Natural killer cell (primary cell): Measurements from ENCODE around the gene RTL10. TPM values are rescaled to one million over a fixed set of nuclear protein-coding genes. Genes with fewer than 3 reads are reported as not detected.

Experiments used
- ATAC-seq, 3 donors: fragments of 150-1000 bp in 2 of 3; fragments of 200-7000 bp in 1 of 3; cut with Tn5 transposase; 1 replicate in 1 of 3; 2 replicates in 2 of 3; pipeline ENCODE4 v1.10.0; 2021; ENCODE audit warnings: mild to moderate bottlenecking in 2 of 3, moderate library complexity in 2 of 3
- DNase-seq, 2 donors: peaks; one replicate each; pipeline versions ENCODE4 v3.0.0 to v3.0.0-alpha.2; 2013 to 2021; ENCODE audit warnings: mixed read lengths in 1 of 2
- H3K27ac ChIP-seq: one replicate; pipeline ENCODE4 v1.5.1; 2013; ENCODE audit warnings: mild to moderate bottlenecking, low read length
- H3K27me3 ChIP-seq: one replicate; pipeline ENCODE4 v1.6.1; 2013; ENCODE audit warnings: low read length; ENCODE audit not compliant: control insufficient read depth, insufficient read depth
- H3K36me3 ChIP-seq: one replicate; pipeline ENCODE4 v1.6.1; 2013; ENCODE audit warnings: low read length; ENCODE audit not compliant: control insufficient read depth, insufficient read depth
- H3K4me1 ChIP-seq: one replicate; pipeline ENCODE4 v1.6.1; 2013; ENCODE audit warnings: low read length; ENCODE audit not compliant: control insufficient read depth, insufficient read depth
- H3K4me3 ChIP-seq: one replicate; pipeline ENCODE4 v1.5.1; 2013; ENCODE audit warnings: low read length
- H3K9me3 ChIP-seq: one replicate; pipeline ENCODE4 v1.6.1; 2013; ENCODE audit warnings: low read length; ENCODE audit not compliant: control insufficient read depth, insufficient read depth
- H3K27ac Mint-ChIP-seq, 2 donors: one replicate each; pipeline ENCODE4 v1.8.0; 2022; ENCODE audit warnings: mild to moderate bottlenecking in 2 of 2, mixed read lengths in 2 of 2, moderate library complexity in 1 of 2
- H3K27me3 Mint-ChIP-seq, 2 donors: one replicate each; pipeline ENCODE4 v1.8.0; 2022; ENCODE audit warnings: low read depth in 2 of 2, mixed read lengths in 2 of 2
- H3K36me3 Mint-ChIP-seq: one replicate; pipeline ENCODE4 v1.8.0; 2022; ENCODE audit warnings: mixed read lengths
- H3K4me1 Mint-ChIP-seq, 2 donors: one replicate each; pipeline ENCODE4 v1.8.0; 2022; ENCODE audit warnings: mixed read lengths in 2 of 2
- H3K4me3 Mint-ChIP-seq: one replicate; pipeline ENCODE4 v1.8.0; 2022; ENCODE audit warnings: mild to moderate bottlenecking, moderate library complexity, mixed read lengths
- H3K9me3 Mint-ChIP-seq, 2 donors: one replicate each; pipeline ENCODE4 v1.8.0; 2022; ENCODE audit warnings: mixed read lengths in 2 of 2
- WGBS: methylation state at CpG from one replicate; pipeline ENCODE4 v1.1.7; 2013; ENCODE audit warnings: missing lambda C conversion rate; ENCODE audit not compliant: insufficient coverage; 5-methylcytosine and 5-hydroxymethylcytosine counted together
- intact Hi-C: fragments of 100-400 bp; cut with micrococcal nuclease; formaldehyde crosslinking; loops from one replicate; pipeline ENCODE4 v1.14.2; 2022
- total RNA-seq, 4 donors: library from RNA; stranded (reverse); fragments of 120-200 nt in 1 of 4; gene quantifications; one replicate each; pipeline versions ENCODE4 v1.2.3 to v1.2.4, GENCODE V29; 2013 to 2022
- TF ChIP-seq, protein P1 (sequence below): fragments of 200-600 bp; IDR thresholded peaks from one replicate; pipeline ENCODE4 v1.8.0; 2022; ENCODE audit warnings: antibody characterized with exemption

RTL10 gene
- total RNA-seq, 3 donors from 2014 or later (not counting 1 experiment from before 2014, with no cell fraction given): 6.4 to 12.5 (median 11.7) TPM

DNA sequence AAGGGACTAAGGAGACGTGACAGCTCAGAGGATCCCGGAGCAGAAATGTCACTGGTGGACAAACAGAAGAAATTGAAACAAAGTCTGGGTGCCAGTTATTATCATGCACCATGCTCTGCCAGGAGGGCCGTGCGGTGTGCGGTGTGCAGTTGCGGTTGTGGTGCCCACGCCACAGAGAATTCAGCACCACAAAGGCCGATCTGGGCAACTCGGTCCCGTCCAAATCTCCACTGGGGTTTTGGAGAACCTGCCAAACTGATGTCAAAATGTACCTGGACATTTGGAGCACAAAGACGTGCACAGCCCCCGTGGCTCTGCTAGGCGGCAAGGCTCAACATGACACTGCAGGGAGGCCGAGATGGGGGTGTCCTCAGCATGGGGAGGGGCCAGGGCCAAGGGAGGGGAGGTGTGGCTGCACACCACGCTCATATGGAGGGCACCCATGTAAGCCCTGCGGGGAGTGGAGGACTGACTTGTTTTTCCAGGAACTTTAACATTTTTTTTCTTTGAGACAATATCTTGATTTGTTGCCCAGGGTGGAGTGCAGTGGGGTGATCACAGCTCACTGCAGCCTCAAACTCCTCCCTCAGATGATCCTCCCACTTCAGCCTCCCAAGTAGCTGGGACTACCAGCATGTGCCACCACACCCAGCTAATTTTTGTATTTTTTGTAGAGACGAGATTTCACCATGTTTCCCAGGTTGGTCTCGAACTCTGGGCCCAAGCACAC lies 39.4 kb downstream of the RTL10 start:
- TF ChIP-seq, protein P1, sequence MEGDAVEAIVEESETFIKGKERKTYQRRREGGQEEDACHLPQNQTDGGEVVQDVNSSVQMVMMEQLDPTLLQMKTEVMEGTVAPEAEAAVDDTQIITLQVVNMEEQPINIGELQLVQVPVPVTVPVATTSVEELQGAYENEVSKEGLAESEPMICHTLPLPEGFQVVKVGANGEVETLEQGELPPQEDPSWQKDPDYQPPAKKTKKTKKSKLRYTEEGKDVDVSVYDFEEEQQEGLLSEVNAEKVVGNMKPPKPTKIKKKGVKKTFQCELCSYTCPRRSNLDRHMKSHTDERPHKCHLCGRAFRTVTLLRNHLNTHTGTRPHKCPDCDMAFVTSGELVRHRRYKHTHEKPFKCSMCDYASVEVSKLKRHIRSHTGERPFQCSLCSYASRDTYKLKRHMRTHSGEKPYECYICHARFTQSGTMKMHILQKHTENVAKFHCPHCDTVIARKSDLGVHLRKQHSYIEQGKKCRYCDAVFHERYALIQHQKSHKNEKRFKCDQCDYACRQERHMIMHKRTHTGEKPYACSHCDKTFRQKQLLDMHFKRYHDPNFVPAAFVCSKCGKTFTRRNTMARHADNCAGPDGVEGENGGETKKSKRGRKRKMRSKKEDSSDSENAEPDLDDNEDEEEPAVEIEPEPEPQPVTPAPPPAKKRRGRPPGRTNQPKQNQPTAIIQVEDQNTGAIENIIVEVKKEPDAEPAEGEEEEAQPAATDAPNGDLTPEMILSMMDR: no peak
- 93% methylated on average over 18 of the region's 18 CpGs for WGBS
- no peaks in the 10 kb centered on the region for H3K36me3 Mint-ChIP-seq
- no peaks in the 10 kb centered on the region for H3K9me3 ChIP-seq
- ATAC-seq (no peak), DNase-seq (peak in 1 of 2 donors; percentile 9)
- peaks cover 0 to 19% of the 10 kb centered on the region in 2 donors for H3K4me1 Mint-ChIP-seq
- no peaks in the 10 kb centered on the region for H3K27me3 Mint-ChIP-seq
- H3K36me3 ChIP-seq: peaks cover 1% of the 10 kb centered on the region
- H3K27me3 ChIP-seq: no peaks in the 10 kb centered on the region
- no peaks in the 10 kb centered on the region for H3K9me3 Mint-ChIP-seq
- no peak overlapping the region for H3K27ac ChIP-seq
- peaks cover 7% of the 10 kb centered on the region for H3K4me1 ChIP-seq
- H3K27ac Mint-ChIP-seq: no peak overlapping the region
- no peak overlapping the region for H3K4me3 ChIP-seq
- intact Hi-C loops: no loop called here
- H3K4me3 Mint-ChIP-seq: no peak overlapping the region

DNA sequence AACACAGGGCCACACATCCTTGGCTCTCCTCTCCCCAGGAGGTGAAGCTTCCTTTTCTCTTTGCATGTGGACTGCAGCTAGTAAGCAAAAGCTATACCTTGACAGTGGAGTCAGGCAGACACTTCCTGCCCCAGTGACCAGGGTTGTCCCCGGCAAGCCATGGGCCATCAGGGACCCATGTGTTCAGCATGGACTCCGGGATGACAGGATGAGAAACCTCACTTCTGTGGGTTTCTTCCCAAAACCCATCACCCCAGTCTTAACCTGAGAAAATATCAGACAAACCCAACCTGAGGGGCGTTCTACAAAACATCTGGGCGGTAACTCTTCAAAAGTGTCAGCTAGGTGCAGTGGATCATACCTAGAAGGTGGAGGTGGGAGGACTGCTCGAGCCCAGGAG lies 40.2 kb downstream of the RTL10 start:
- no peak overlapping the region for H3K27ac ChIP-seq
- TF ChIP-seq, protein P1: no peak
- H3K4me3 ChIP-seq: no peak overlapping the region
- peaks cover 11% of the 10 kb centered on the region for H3K4me1 ChIP-seq
- Mint-ChIP-seq H3K9me3 (no peaks in the 10 kb centered on the region), H3K4me1 (peaks cover 0 to 19% of the 10 kb centered on the region in 2 donors), H3K27me3 (no peaks in the 10 kb centered on the region), H3K27ac (no peak overlapping the region), H3K4me3 (no peak overlapping the region), H3K36me3 (no peaks in the 10 kb centered on the region)
- DNase-seq: no peak
- H3K9me3 ChIP-seq: no peaks in the 10 kb centered on the region
- ATAC-seq: no peak
- 83% methylated on average over 5 of the region's 5 CpGs for WGBS
- intact Hi-C loops: no loop called here
- H3K27me3 ChIP-seq: no peaks in the 10 kb centered on the region
- H3K36me3 ChIP-seq: no peaks in the 10 kb centered on the region

DNA sequence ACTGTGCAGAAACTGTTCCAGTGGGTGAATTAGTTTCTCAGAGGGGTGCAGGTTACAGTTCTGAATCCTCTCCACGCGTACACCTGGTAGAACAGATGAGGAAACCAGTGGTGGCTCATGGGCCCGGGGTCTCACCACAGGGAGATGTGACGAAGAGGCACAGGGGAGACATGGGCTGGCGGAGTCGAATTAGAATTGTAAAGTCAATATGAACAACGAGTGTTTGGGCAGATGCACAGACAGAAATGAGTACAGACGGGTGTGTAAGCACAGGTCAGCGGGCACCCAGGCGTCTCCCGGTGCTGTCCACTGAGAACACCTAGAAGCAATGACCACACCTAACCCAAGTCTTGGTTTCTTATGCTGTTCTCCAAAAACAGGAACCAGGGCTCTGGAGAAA lies 41.8 kb downstream of the RTL10 start:
- H3K4me1 ChIP-seq: peaks cover 11% of the 10 kb centered on the region
- intact Hi-C loops: no loop called here
- peak in 1 of 2 donors; percentile 1 for DNase-seq
- H3K27ac Mint-ChIP-seq: no peak overlapping the region
- TF ChIP-seq, protein P1: no peak
- H3K27ac ChIP-seq: no peak overlapping the region
- H3K4me3 Mint-ChIP-seq: no peak overlapping the region
- H3K4me1 Mint-ChIP-seq: peaks cover 0 to 19% of the 10 kb centered on the region in 2 donors
- no peaks in the 10 kb centered on the region for H3K9me3 Mint-ChIP-seq
- H3K27me3 ChIP-seq: no peaks in the 10 kb centered on the region
- no peaks in the 10 kb centered on the region for H3K36me3 ChIP-seq
- no peak overlapping the region for H3K4me3 ChIP-seq
- H3K36me3 Mint-ChIP-seq: no peaks in the 10 kb centered on the region
- ATAC-seq: no peak
- WGBS: 91% methylated on average over 11 of the region's 11 CpGs
- H3K27me3 Mint-ChIP-seq: no peaks in the 10 kb centered on the region
- no peaks in the 10 kb centered on the region for H3K9me3 ChIP-seq
